ENCODE data around the gene NDUFS2. TPM values are rescaled to one million over a fixed set of nuclear protein-coding genes. Genes with fewer than 3 reads are reported as not detected.

NDUFS2 gene
- total and polyA plus RNA-seq, 9 of the 15 experiments (the other 6 are each of a cell fraction or from before 2014, with no cell fraction given) = 70.0 to 176 (median 141) TPM

DNA sequence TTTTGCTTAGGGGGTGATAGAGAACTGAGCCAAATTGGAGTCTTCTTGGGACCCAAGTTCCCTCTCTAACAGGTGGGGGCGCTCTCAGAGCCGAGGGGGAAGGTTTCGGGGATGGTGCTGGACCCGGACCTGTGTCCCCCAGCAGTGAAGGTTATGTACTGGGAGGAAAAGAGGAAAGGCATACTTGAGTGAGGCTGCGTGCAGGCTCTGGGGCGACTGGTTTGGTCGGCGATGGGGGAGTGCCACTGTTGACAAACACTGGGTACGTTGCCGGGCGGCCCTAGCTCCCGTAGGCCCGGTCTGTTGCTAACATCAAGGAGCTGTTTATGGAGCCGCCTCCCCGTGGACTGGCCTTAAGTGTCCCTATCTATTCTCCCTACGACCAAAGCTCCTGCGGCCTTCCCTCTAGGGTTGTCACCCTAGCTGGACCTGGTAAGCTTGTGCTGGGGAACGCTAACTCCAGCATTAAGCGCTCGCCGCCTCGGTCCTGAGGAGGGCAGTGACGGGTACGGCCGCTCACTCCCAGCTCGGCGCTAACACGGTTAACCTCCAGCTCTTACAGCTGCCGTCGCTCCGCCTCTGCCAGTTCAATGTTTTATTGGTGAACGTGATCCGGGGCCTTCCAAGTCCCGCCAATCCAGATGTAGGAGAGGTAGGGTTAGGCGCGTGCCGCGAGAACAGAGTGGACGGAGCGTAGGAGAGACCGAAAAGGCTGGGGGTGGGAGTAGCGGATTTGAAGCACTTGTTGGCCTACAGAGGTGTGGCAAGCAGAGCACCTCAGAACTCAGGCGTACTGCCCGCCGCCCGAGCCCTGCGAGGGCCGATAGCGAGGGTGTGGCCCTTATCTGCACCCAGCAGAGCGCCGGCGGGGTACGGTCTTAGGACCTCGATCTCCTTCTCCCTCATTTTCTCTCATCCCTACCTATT, 36.2 kb upstream of the NDUFS2 start, which contains the start of gene PPOX (continued):
- TF ChIP-seq MTA1 (IDR thresholded peaks at IDR 0.05; ENCODE audit: borderline replicate concordance) (peak; percentile 68), ZBTB1 (CRISPR knock-in tag; IDR thresholded peaks at IDR 0.05; ENCODE audit: borderline replicate concordance, low read depth) (0 out of 2 replicates have a peak, but pooled peaks have one; percentile 21), ZC3H4 (CRISPR knock-in tag; IDR thresholded peaks at IDR 0.05; ENCODE audit: borderline replicate concordance) (peak; percentile 83; the same call in 1 of the 2 replicates), SMARCB1 (IDR thresholded peaks at IDR 0.05; ENCODE audit: insufficient read length, low read depth) (peak; percentile 90), ZNF445 (CRISPR knock-in tag; IDR thresholded peaks at IDR 0.05; ENCODE audit: low read depth) (peak; percentile 57; the same call in 1 of the 2 replicates), THRAP3 (IDR thresholded peaks at IDR 0.05; ENCODE audit: borderline replicate concordance) (0 out of 2 replicates have a peak, but pooled peaks have one; percentile 62), POLR2H (tag; IDR thresholded peaks at IDR 0.05; ENCODE audit: low read depth) (peak; percentile 88), ZNF124 (CRISPR knock-in tag; IDR thresholded peaks at IDR 0.05) (no peak), SP2 (IDR thresholded peaks at IDR 0.05; ENCODE audit: extremely low read depth, low read depth, low read length, poor library complexity, severe bottlenecking) (no peak), ZNF766 (CRISPR knock-in tag; conservative IDR thresholded peaks at IDR 0.05) (peak; percentile 86), POLR2AphosphoS5 (IDR thresholded peaks at IDR 0.05; ENCODE audit: control insufficient read depth, insufficient read depth, low read depth, low read length) (peak; percentile 93)
- TF ChIP-seq, protein P1, sequence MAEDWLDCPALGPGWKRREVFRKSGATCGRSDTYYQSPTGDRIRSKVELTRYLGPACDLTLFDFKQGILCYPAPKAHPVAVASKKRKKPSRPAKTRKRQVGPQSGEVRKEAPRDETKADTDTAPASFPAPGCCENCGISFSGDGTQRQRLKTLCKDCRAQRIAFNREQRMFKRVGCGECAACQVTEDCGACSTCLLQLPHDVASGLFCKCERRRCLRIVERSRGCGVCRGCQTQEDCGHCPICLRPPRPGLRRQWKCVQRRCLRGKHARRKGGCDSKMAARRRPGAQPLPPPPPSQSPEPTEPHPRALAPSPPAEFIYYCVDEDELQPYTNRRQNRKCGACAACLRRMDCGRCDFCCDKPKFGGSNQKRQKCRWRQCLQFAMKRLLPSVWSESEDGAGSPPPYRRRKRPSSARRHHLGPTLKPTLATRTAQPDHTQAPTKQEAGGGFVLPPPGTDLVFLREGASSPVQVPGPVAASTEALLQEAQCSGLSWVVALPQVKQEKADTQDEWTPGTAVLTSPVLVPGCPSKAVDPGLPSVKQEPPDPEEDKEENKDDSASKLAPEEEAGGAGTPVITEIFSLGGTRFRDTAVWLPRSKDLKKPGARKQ (CRISPR knock-in tag; IDR thresholded peaks at IDR 0.05) = no peak
- TF ChIP-seq, protein P2, sequence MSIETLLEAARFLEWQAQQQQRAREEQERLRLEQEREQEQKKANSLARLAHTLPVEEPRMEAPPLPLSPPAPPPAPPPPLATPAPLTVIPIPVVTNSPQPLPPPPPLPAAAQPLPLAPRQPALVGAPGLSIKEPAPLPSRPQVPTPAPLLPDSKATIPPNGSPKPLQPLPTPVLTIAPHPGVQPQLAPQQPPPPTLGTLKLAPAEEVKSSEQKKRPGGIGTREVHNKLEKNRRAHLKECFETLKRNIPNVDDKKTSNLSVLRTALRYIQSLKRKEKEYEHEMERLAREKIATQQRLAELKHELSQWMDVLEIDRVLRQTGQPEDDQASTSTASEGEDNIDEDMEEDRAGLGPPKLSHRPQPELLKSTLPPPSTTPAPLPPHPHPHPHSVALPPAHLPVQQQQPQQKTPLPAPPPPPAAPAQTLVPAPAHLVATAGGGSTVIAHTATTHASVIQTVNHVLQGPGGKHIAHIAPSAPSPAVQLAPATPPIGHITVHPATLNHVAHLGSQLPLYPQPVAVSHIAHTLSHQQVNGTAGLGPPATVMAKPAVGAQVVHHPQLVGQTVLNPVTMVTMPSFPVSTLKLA (conservative IDR thresholded peaks at IDR 0.05) = peak; percentile 80 to 92; a peak in 3 of 4 replicates
- TF ChIP-seq, protein P3, sequence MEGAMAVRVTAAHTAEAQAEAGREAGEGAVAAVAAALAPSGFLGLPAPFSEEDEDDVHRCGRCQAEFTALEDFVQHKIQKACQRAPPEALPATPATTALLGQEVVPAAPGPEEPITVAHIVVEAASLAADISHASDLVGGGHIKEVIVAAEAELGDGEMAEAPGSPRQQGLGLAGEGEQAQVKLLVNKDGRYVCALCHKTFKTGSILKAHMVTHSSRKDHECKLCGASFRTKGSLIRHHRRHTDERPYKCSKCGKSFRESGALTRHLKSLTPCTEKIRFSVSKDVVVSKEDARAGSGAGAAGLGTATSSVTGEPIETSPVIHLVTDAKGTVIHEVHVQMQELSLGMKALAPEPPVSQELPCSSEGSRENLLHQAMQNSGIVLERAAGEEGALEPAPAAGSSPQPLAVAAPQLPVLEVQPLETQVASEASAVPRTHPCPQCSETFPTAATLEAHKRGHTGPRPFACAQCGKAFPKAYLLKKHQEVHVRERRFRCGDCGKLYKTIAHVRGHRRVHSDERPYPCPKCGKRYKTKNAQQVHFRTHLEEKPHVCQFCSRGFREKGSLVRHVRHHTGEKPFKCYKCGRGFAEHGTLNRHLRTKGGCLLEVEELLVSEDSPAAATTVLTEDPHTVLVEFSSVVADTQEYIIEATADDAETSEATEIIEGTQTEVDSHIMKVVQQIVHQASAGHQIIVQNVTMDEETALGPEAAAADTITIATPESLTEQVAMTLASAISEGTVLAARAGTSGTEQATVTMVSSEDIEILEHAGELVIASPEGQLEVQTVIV (CRISPR knock-in tag; IDR thresholded peaks at IDR 0.05; ENCODE audit: borderline replicate concordance) = no peak
- TF ChIP-seq, protein P4, sequence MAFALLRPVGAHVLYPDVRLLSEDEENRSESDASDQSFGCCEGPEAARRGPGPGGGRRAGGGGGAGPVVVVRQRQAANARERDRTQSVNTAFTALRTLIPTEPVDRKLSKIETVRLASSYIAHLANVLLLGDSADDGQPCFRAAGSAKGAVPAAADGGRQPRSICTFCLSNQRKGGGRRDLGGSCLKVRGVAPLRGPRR (CRISPR knock-in tag; IDR thresholded peaks at IDR 0.05) = no peak
- TF ChIP-seq, protein P5, sequence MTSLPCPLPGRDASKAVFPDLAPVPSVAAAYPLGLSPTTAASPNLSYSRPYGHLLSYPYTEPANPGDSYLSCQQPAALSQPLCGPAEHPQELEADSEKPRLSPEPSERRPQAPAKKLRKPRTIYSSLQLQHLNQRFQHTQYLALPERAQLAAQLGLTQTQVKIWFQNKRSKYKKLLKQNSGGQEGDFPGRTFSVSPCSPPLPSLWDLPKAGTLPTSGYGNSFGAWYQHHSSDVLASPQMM (CRISPR knock-in tag; IDR thresholded peaks at IDR 0.05) = no peak
- TF ChIP-seq, protein P6, sequence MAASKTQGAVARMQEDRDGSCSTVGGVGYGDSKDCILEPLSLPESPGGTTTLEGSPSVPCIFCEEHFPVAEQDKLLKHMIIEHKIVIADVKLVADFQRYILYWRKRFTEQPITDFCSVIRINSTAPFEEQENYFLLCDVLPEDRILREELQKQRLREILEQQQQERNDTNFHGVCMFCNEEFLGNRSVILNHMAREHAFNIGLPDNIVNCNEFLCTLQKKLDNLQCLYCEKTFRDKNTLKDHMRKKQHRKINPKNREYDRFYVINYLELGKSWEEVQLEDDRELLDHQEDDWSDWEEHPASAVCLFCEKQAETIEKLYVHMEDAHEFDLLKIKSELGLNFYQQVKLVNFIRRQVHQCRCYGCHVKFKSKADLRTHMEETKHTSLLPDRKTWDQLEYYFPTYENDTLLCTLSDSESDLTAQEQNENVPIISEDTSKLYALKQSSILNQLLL (CRISPR knock-in tag; IDR thresholded peaks at IDR 0.05; ENCODE audit: borderline replicate concordance) = no peak
